Smooth muscle cell (in vitro differentiated cells): ENCODE data around the gene S100A16. TPM values are rescaled to one million over a fixed set of nuclear protein-coding genes. Genes with fewer than 3 reads are reported as not detected.

Experiments used
- DNase-seq: peaks from one replicate; lab custom pipeline; 2025; ENCODE audit not compliant: unreplicated experiment; lab: John Stamatoyannopoulos, UW
- H2AFZ ChIP-seq: fragments of 200-600 bp; sonication (generic); 2 replicates; pipeline ENCODE4 v1.6.0; 2016; ENCODE audit warnings: antibody characterized with exemption, low read depth, mild to moderate bottlenecking
- H3F3A ChIP-seq: fragments of 200-600 bp; sonication (generic); 2 replicates; pipeline ENCODE4 v1.6.0; 2017; ENCODE audit warnings: antibody characterized with exemption, low read depth
- H3K27ac ChIP-seq: fragments of 200-600 bp; sonication (generic); 2 replicates; pipeline ENCODE4 v1.5.1; 2016; ENCODE audit warnings: low read depth, mild to moderate bottlenecking
- H3K27me3 ChIP-seq: fragments of 200-600 bp; sonication (generic); 2 replicates; pipeline ENCODE4 v1.6.1; 2016; ENCODE audit warnings: low read depth, mild to moderate bottlenecking
- H3K36me3 ChIP-seq: fragments of 200-600 bp; sonication (generic); 2 replicates; pipeline ENCODE4 v1.5.1; 2016; ENCODE audit warnings: low read depth
- H3K4me1 ChIP-seq: fragments of 200-600 bp; sonication (generic); 2 replicates; pipeline ENCODE4 v1.5.1; 2016; ENCODE audit warnings: low read depth
- H3K4me2 ChIP-seq: fragments of 200-600 bp; sonication (generic); 2 replicates; pipeline ENCODE4 v1.6.0; 2016; ENCODE audit warnings: mild to moderate bottlenecking
- H3K4me3 ChIP-seq: fragments of 200-600 bp; sonication (generic); 2 replicates; pipeline ENCODE4 v1.5.1; 2016; ENCODE audit warnings: mild to moderate bottlenecking
- H3K79me2 ChIP-seq: fragments of 200-600 bp; sonication (generic); 2 replicates; pipeline ENCODE4 v1.6.0; 2016; ENCODE audit warnings: low read depth, mild to moderate bottlenecking
- H3K9ac ChIP-seq: fragments of 200-600 bp; sonication (generic); 2 replicates; pipeline ENCODE4 v1.6.0; 2016; ENCODE audit warnings: low read depth
- H3K9me3 ChIP-seq: fragments of 200-600 bp; sonication (generic); replicated peaks from 2 replicates; pipeline ENCODE4 v1.5.1; 2016; ENCODE audit warnings: low read depth
- H4K20me1 ChIP-seq: fragments of 200-600 bp; sonication (generic); 2 replicates; pipeline ENCODE4 v1.6.0; 2016; ENCODE audit warnings: low read depth
- WGBS: methylation state at CpG from one replicate; pipeline ENCODE4 v1.1.7; 2016; ENCODE audit warnings: low lambda C conversion rate; 5-methylcytosine and 5-hydroxymethylcytosine counted together
- polyA plus RNA-seq: library from polyadenylated mRNA; unstranded; fragments of >200 nt; fragmentation: Nextera tagmentation; extraction: Ambion mirVana; gene quantifications from 2 replicates; pipeline ENCODE4 v1.2.1, GENCODE V29; 2016
- total RNA-seq: library from RNA; depleted of rRNA; stranded (reverse); fragments of >200 nt; gene quantifications from 2 replicates; pipeline ENCODE4 v1.2.3, GENCODE V29; 2014
- TF ChIP-seq, protein P1 (sequence below): fragments of 200-600 bp; sonication (generic); IDR thresholded peaks from 2 replicates; pipeline ENCODE4 v1.5.1; 2017; ENCODE audit warnings: borderline replicate concordance, mild to moderate bottlenecking, antibody characterized with exemption; ENCODE audit not compliant: insufficient read depth, poor library complexity, severe bottlenecking

The S100A16 gene
- total and polyA plus RNA-seq, 2 experiments from 2014 or later = 238 to 302 TPM

DNA sequence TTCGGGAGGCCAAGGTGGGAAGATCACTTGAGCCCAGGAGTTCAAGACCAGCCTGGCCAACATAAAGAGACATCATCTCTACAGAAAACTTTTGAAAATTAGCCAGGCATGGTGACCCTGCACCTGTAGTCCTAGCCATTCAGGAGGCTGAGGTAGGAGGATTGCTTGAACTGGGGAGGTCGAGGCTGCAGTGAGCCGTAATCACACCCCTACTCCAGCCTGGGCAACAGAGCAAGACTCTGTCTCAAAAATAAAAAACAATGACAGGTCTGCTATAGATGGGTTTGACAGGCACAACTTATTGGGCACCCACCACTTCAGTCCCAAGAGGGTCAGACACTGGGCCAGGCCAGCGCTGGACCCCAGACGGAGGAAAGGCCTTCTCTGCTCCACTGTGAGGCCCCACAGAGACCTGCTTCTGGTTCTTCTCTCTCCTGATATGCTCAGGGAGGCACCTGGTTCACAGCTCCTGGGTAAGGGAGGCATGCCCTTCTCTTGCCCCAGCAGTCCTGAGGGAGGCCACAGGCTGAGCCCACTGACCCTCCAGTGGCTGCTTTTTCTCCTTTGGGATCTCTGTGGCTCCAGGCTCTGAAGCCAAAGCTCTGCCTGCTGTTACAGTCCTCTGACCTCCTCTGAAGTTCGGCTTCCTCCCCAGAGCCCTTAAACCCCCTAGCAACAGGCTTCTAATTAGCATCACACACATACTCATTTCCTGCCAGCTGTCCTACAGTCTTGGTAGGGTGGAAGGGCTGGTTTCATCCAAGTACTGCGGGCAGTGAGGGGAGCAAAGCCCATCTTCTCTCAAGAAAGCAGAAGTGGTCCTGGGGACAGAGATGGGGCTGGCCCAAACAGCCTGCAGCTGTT, 14.4 kb downstream of the S100A16 start:
- no peak overlapping the region for H3K27ac ChIP-seq
- H3F3A ChIP-seq = no peaks in the 10 kb centered on the region
- H3K27me3 ChIP-seq = no peaks in the 10 kb centered on the region
- no peaks in the 10 kb centered on the region for H3K79me2 ChIP-seq
- no peaks in the 10 kb centered on the region for H3K36me3 ChIP-seq
- peak overlapping the region; percentile 11 for H3K4me2 ChIP-seq
- no peak overlapping the region for H3K4me3 ChIP-seq
- TF ChIP-seq, protein P1, sequence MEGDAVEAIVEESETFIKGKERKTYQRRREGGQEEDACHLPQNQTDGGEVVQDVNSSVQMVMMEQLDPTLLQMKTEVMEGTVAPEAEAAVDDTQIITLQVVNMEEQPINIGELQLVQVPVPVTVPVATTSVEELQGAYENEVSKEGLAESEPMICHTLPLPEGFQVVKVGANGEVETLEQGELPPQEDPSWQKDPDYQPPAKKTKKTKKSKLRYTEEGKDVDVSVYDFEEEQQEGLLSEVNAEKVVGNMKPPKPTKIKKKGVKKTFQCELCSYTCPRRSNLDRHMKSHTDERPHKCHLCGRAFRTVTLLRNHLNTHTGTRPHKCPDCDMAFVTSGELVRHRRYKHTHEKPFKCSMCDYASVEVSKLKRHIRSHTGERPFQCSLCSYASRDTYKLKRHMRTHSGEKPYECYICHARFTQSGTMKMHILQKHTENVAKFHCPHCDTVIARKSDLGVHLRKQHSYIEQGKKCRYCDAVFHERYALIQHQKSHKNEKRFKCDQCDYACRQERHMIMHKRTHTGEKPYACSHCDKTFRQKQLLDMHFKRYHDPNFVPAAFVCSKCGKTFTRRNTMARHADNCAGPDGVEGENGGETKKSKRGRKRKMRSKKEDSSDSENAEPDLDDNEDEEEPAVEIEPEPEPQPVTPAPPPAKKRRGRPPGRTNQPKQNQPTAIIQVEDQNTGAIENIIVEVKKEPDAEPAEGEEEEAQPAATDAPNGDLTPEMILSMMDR = no peak
- H3K9me3 ChIP-seq = no peaks in the 10 kb centered on the region
- H4K20me1 ChIP-seq = no peaks in the 10 kb centered on the region
- no peak overlapping the region for H3K9ac ChIP-seq
- WGBS = 70% methylated on average over 7 of the region's 7 CpGs
- no peak for DNase-seq
- no peak overlapping the region for H2AFZ ChIP-seq
- H3K4me1 ChIP-seq = no peaks in the 10 kb centered on the region

DNA sequence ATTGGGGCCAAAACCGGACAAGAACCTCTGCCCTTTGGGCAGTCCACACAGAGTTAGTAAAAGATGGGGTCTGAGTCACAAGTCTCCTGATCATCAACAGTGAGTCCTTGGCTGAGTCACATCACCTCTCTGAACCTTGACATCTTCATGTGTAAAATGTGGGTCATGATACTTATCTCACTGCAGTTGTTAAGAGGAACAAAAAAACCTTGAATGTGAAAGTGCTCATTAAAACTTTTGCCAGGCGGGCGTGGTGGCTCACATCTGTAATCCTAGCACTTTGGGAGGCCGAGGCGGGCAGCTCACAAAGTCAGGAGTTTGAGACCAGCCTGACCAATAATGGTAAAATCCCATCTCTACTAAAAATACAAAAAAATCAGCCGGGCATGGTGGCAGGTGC, 15.7 kb downstream of the S100A16 start:
- no peaks in the 10 kb centered on the region for H3K4me1 ChIP-seq
- no peak overlapping the region for H2AFZ ChIP-seq
- WGBS = 90% methylated on average over 6 of the region's 6 CpGs
- no peak overlapping the region for H3K27ac ChIP-seq
- no peak for DNase-seq
- H3K4me3 ChIP-seq = no peak overlapping the region
- H3K4me2 ChIP-seq = no peak overlapping the region
- no peaks in the 10 kb centered on the region for H4K20me1 ChIP-seq
- no peaks in the 10 kb centered on the region for H3K9me3 ChIP-seq
- TF ChIP-seq, protein P1 = no peak
- H3F3A ChIP-seq = no peaks in the 10 kb centered on the region
- no peaks in the 10 kb centered on the region for H3K36me3 ChIP-seq
- no peaks in the 10 kb centered on the region for H3K27me3 ChIP-seq
- H3K9ac ChIP-seq = no peak overlapping the region
- H3K79me2 ChIP-seq = no peaks in the 10 kb centered on the region

DNA sequence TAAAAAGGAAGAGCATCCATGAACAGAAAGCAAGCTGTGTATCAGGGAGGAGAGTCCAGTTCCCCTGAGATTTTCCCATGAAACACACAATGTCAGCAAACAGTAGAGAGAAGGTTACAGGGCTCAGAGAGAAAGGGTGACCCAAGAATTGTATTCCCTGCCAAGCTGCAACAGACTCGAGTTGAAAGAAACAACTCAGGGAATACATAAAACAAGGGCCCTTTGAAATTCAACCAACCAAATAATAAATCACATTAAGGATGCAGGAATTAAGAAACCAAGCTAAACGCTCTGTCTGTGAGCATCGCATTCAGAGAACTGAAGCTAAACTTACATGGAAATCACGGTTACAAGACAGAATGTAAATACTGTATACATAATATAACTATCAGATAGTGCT, 20.2 kb downstream of the S100A16 start:
- no peaks in the 10 kb centered on the region for H3K9me3 ChIP-seq
- no peak overlapping the region for H2AFZ ChIP-seq

More for the DNA sequence above, 20.2 kb downstream of the S100A16 start:
- Histone ChIP-seq H3K4me3 (no peak overlapping the region), H3K79me2 (no peaks in the 10 kb centered on the region), H3K4me1 (no peaks in the 10 kb centered on the region), H3K4me2 (no peak overlapping the region), H3F3A (no peaks in the 10 kb centered on the region), H3K27ac (no peak overlapping the region), H3K27me3 (no peaks in the 10 kb centered on the region), H4K20me1 (no peaks in the 10 kb centered on the region), H3K36me3 (no peaks in the 10 kb centered on the region), H3K9ac (no peak overlapping the region)
- no peak for DNase-seq
- WGBS = 87% methylated on average over 4 of the region's 4 CpGs
- TF ChIP-seq, protein P1 = no peak
